T-helper 1 cell treated with Interleukin-12 subunit alpha and Interleukin-12 subunit beta and Interleukin-4 antibody, amounts not matched to agents 30 μg/mL and 1 μg/mL, for 36 hours (primary cell): ENCODE data around the gene C1orf35.

Experiments used
- H3K27ac Mint-ChIP-seq: one replicate; pipeline ENCODE4 v1.8.0; 2021; ENCODE audit warnings: mild to moderate bottlenecking, mixed read lengths
- H3K27me3 Mint-ChIP-seq: one replicate; pipeline ENCODE4 v1.8.0; 2021; ENCODE audit warnings: low read depth, mixed read lengths
- H3K36me3 Mint-ChIP-seq: one replicate; pipeline ENCODE4 v1.8.0; 2021; ENCODE audit warnings: low read depth, mixed read lengths
- H3K4me1 Mint-ChIP-seq: one replicate; pipeline ENCODE4 v1.8.0; 2021; ENCODE audit warnings: low read depth, mixed read lengths
- H3K4me3 Mint-ChIP-seq: one replicate; pipeline ENCODE4 v1.8.0; 2021; ENCODE audit warnings: mild to moderate bottlenecking, moderate library complexity, mixed read lengths
- H3K9me3 Mint-ChIP-seq: one replicate; pipeline ENCODE4 v1.8.0; 2021; ENCODE audit warnings: mixed read lengths

Gene C1orf35

DNA sequence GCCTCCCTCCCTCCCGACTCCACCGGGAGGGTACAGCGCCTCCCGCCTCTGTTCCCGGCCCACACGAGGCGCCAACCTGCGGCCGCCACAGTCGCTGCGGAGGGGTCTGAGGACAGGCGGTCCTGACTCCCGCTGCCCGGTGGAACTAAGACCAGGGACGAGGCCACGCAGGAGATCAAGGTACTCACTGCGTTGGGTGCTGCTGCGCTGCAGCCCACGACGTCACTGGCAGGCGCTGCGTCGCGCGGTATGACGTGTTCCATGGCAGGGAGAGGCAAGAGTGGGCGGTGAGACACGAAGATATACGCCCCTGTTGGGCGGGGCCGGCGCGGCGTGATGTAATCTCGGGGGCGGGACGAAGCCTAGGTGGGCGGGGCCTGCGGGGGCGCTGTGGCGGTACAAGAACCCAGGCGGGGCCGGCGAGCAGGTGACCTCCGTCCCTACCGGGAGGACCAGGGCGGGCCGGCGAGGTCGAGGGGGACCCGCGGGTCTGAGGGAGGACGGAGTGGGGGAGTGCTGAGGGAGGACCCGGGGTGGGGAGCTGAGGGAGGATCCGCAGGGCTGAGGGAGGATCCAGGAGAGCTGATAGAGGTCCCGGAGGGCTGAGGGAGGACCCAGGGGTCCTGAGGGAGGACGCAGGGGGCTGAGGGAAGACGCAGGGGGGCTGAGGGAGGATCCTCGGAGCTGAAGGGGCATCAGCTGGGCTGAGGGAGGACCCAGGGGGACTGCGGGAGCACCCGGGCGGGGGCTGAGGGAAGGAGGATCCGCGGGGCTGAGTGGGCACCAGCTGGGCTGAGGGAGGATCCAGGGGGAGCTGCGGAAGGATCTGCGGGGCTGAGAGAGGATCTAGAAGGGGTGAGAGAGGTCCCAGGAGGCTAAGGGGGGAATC lies 6.2 kb upstream of the C1orf35 start, which contains the start of gene MRPL55:
Gene MRPL55 (minus strand): TSS at position 227 of the 889 bp plus-strand sequence. CDS start 1,039 bp downstream, outside the sequence.
- peaks cover 2% of the 10 kb centered on the region for H3K36me3 Mint-ChIP-seq
- peak within 1 kb of the TSS; percentile 94 for H3K27ac Mint-ChIP-seq
- H3K4me3 Mint-ChIP-seq, result peak within 1 kb of the TSS; percentile 89
- peaks cover 16% of the 10 kb centered on the region for H3K4me1 Mint-ChIP-seq
- H3K9me3 Mint-ChIP-seq, result no peaks in the 10 kb centered on the region
- H3K27me3 Mint-ChIP-seq, result no peaks in the 10 kb centered on the region

DNA sequence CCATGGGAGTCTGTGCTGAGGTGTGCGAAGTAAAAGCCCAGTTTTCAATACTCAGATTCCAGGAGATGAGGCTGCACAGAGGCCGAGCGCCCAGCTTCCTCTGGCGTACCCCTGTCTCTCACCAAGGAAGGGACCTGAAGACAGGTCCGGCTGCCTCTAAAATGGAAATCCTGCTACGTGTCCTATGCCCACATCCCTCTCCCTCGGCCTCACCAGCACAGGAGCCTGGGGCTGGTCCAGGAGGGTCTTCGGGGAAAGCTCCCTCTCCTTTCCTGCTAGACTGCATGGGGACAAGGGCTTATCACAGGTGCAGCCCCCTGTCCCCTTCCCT lies 5.6 kb upstream of the C1orf35 start:
- Mint-ChIP-seq H3K9me3 (no peaks in the 10 kb centered on the region), H3K27me3 (no peaks in the 10 kb centered on the region), H3K27ac (peak overlapping the region; percentile 94), H3K36me3 (peaks cover 2% of the 10 kb centered on the region), H3K4me3 (peak overlapping the region; percentile 89), H3K4me1 (peaks cover 20% of the 10 kb centered on the region)

DNA sequence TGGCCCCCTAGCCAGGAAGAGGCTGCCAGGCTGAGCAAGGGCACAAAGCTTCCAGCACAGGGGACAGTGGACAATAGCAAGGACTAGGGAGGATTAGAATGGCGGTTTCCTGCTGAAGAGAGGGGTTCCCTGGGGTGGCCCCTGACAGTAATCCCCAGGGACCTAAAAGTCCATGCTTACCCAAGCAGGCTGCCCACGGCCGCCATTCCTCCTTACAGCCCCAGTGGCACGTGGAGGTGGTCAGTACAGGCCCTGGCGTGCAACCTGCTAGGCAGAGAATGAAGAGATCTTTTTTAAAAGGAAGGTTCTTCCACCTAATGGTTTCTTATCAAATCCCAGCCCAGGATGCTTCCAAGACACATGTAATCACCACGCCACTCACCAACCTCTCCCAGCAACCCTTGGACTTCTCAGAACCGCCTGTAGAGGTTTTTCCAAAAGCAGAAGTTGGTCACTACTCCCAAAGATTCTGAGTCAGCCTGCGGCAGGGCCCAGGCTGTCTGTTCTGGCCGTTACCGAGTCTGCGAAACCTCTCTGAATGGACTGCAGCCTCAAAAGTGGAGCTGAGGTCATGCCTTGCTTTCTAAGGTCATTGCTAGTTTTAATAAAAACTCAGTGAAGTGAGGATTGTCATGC lies 5.0 kb upstream of the C1orf35 start:
- Mint-ChIP-seq H3K4me3 (peak overlapping the region; percentile 89), H3K4me1 (peaks cover 20% of the 10 kb centered on the region), H3K27ac (peak overlapping the region; percentile 94), H3K27me3 (no peaks in the 10 kb centered on the region), H3K9me3 (no peaks in the 10 kb centered on the region), H3K36me3 (peaks cover 3% of the 10 kb centered on the region)

DNA sequence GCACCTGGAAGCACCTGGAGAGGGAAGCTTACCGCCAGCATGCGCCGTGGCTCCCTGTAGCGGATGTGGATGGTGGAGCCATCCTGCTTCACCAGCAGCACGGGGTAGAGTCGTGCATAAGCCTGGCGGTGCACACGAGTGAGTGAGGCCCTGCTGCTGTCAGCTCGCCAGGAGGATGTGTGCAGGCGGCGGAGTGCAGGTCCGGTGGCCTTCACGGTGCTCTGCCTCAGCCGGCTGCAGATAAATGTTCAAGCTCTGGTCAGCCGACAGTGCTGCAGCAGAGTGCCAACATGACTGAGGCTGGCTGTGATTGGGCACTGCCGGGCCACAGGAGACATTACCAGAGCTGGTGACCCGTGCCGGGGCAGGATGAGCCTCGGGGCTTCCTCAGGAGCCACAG lies 4.5 kb upstream of the C1orf35 start:
- Mint-ChIP-seq H3K9me3 (no peaks in the 10 kb centered on the region), H3K4me1 (peaks cover 20% of the 10 kb centered on the region), H3K27me3 (no peaks in the 10 kb centered on the region), H3K4me3 (peak overlapping the region; percentile 89), H3K27ac (no peak overlapping the region), H3K36me3 (peaks cover 3% of the 10 kb centered on the region)

- peaks cover 3% of the 10 kb centered on the region for H3K36me3 Mint-ChIP-seq
- H3K9me3 Mint-ChIP-seq, result no peaks in the 10 kb centered on the region
- no peak overlapping the region for H3K27ac Mint-ChIP-seq
- no peak overlapping the region for H3K4me3 Mint-ChIP-seq
- peaks cover 17% of the 10 kb centered on the region for H3K4me1 Mint-ChIP-seq
- no peaks in the 10 kb centered on the region for H3K27me3 Mint-ChIP-seq
Observed at GRCh38 chr1:228106800-228107054, 3.6 kb upstream of the C1orf35 start.

GRCh38 chr1:228105996-228106799 lies 3.1 kb upstream of the C1orf35 start:
- H3K9me3 Mint-ChIP-seq, result no peaks in the 10 kb centered on the region
- peaks cover 3% of the 10 kb centered on the region for H3K36me3 Mint-ChIP-seq
- no peak overlapping the region for H3K27ac Mint-ChIP-seq
- H3K4me3 Mint-ChIP-seq, result peak overlapping the region; percentile 10
- peaks cover 20% of the 10 kb centered on the region for H3K4me1 Mint-ChIP-seq
- H3K27me3 Mint-ChIP-seq, result no peaks in the 10 kb centered on the region

- Mint-ChIP-seq H3K4me3 (no peak overlapping the region), H3K27ac (no peak overlapping the region), H3K27me3 (no peaks in the 10 kb centered on the region), H3K9me3 (no peaks in the 10 kb centered on the region), H3K36me3 (peaks cover 3% of the 10 kb centered on the region), H3K4me1 (peaks cover 20% of the 10 kb centered on the region)
Observed at GRCh38 chr1:228105270-228105995, 2.3 kb upstream of the C1orf35 start.

DNA sequence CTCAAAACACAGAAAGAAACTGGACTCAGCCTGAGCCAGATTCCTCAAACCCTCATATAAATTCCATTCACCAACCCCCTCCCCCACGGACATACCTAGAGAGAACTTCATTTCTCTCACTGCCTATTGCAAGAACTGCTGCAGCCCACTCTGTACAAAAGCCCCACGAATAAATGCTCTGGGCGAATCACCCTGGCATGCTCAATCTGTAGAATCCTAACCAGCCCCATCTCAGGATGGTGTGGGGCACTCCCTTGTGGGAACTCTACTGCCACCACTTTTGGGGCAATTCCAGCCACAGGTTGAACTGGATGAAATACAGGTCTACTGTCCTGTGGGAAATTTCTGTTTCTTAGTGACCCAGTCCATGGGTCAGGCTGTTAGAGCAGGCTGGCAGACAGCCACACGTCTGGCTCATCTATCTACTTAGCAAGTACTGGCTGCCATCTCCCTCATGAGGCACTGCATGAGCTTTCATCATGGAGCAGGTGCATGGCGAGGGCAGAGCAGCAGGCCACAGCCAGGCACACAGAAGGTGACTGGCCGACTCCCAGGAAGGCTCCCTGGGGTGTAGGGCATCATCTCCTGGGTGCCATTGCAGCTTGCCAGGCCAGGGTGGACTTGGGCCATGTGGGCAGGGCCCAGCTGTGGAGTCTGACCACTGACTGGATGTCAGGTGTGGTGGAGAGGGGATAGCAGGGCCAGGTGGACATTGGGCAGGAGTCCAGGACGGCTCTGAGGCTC lies 1.6 kb upstream of the C1orf35 start:
- Mint-ChIP-seq H3K27me3 (no peaks in the 10 kb centered on the region), H3K4me1 (peaks cover 14% of the 10 kb centered on the region), H3K4me3 (peak overlapping the region; percentile 93), H3K27ac (peak overlapping the region; percentile 43), H3K36me3 (peaks cover 6% of the 10 kb centered on the region), H3K9me3 (no peaks in the 10 kb centered on the region)

GRCh38 chr1:228101994-228102790 lies 933 bp downstream of the C1orf35 start:
- no peaks in the 10 kb centered on the region for H3K27me3 Mint-ChIP-seq
- H3K4me1 Mint-ChIP-seq, result peaks cover 9% of the 10 kb centered on the region
- no peaks in the 10 kb centered on the region for H3K9me3 Mint-ChIP-seq
- H3K27ac Mint-ChIP-seq, result peak overlapping the region; percentile 75
- H3K36me3 Mint-ChIP-seq, result peaks cover 21% of the 10 kb centered on the region
- peak overlapping the region; percentile 78 for H3K4me3 Mint-ChIP-seq

DNA sequence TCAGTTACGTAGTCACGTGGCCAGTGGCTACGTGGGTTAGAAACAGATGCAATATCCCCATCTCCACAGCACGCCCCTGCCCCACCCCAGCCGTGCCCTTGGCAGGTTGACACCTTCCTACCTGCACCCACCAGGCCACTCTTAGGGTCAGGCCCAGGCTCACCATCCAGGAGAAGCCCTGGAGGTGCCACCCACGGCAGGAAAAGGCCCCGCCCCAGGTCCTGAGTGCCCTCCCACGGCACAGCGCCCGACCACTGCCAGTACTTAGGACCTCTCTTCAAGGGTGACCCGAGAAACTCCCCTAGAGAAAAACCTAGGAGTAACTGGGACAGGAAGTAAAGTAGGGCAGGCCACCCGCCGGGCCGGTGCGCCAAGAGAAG lies 1.5 kb downstream of the C1orf35 start:
- Mint-ChIP-seq H3K9me3 (no peaks in the 10 kb centered on the region), H3K4me1 (peaks cover 9% of the 10 kb centered on the region), H3K27me3 (no peaks in the 10 kb centered on the region), H3K4me3 (peak overlapping the region; percentile 58), H3K27ac (peak overlapping the region; percentile 19), H3K36me3 (peaks cover 21% of the 10 kb centered on the region)

GRCh38 chr1:228100822-228101613 lies 2.1 kb downstream of the C1orf35 start:
- no peaks in the 10 kb centered on the region for H3K9me3 Mint-ChIP-seq
- peaks cover 22% of the 10 kb centered on the region for H3K36me3 Mint-ChIP-seq
- H3K4me1 Mint-ChIP-seq, result peaks cover 9% of the 10 kb centered on the region
- H3K27me3 Mint-ChIP-seq, result no peaks in the 10 kb centered on the region
- peak overlapping the region; percentile 58 for H3K4me3 Mint-ChIP-seq
- peak overlapping the region; percentile 75 for H3K27ac Mint-ChIP-seq

DNA sequence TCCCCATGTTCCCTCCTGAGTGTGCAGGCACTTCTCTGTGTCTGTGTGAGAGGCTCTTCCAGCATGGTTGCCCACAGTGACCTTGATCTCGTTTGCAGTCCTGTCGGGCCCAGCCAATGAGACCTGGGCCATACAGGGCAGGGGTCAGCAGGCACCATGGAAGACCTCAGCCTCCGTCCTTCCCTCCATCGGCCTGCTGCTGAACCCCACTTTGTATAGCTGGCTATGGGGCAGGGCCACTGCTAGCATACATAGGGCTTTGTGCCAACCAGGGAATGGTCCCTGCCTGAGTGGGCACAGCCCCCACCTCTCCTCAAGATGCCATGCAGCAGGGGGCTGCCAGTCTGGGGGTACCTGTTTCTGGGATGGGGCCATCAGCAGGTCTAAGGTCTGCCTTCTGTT lies 3.8 kb downstream of the C1orf35 start:
- Mint-ChIP-seq H3K27ac (no peak overlapping the region), H3K9me3 (peaks cover 14% of the 10 kb centered on the region), H3K27me3 (no peaks in the 10 kb centered on the region), H3K4me3 (no peak overlapping the region), H3K36me3 (peaks cover 38% of the 10 kb centered on the region), H3K4me1 (peaks cover 9% of the 10 kb centered on the region)
